Testis (tissue), 3 donors: ENCODE measurements around the gene ZNRF4. TPM values are rescaled to one million over a fixed set of nuclear protein-coding genes. Genes with fewer than 3 reads are reported as not detected.

Experiments used
- DNase-seq: peaks from one replicate; pipeline ENCODE4 v3.0.0-alpha.2; 2019
- H3K27ac ChIP-seq, 2 donors: fragments of 200-600 bp; sonication (generic); one replicate each; pipeline ENCODE4 v1.5.1; 2019
- H3K27me3 ChIP-seq: fragments of 200-600 bp; sonication (generic); one replicate; pipeline ENCODE4 v1.5.1; 2019
- H3K36me3 ChIP-seq: fragments of 200-600 bp; sonication (generic); one replicate; pipeline ENCODE4 v1.5.1; 2017; ENCODE audit warnings: low read depth; ENCODE audit errors: missing control alignments
- H3K4me1 ChIP-seq: fragments of 200-600 bp; sonication (generic); one replicate; pipeline ENCODE4 v1.5.1; 2019
- H3K4me3 ChIP-seq, 2 donors: fragments of 200-600 bp; sonication (generic); one replicate each; pipeline ENCODE4 v1.5.1; 2017 to 2019
- H3K9me3 ChIP-seq: fragments of 200-600 bp; sonication (generic); one replicate; pipeline ENCODE4 v1.5.1; 2017
- CTCF ChIP-seq, 3 experiments: fragments of 450-650 bp in 2 of 3; fragments of 200-600 bp in 1 of 3; sonication (generic) in 1 of 3; IDR thresholded peaks; one replicate each; pipeline ENCODE4 v1.5.1; 2016 to 2019; ENCODE audit warnings: antibody characterized with exemption in 3 of 3, mild to moderate bottlenecking in 2 of 3, moderate library complexity in 1 of 3
- POLR2A ChIP-seq: fragments of 450-650 bp; IDR thresholded peaks from one replicate; pipeline ENCODE4 v1.6.1; 2017; ENCODE audit warnings: antibody characterized with exemption, mild to moderate bottlenecking, moderate library complexity
- WGBS, 2 donors: methylation state at CpG; one replicate each; pipeline ENCODE4 v1.1.5; 2018; 5-methylcytosine and 5-hydroxymethylcytosine counted together
- intact Hi-C: fragments of 100-400 bp; cut with DNase I; formaldehyde crosslinking; loops from one replicate; pipeline ENCODE4 v1.15.1; 2023; ENCODE audit warnings: low total_unique reads
- polyA plus RNA-seq: library from polyadenylated mRNA; stranded (reverse); fragments of 350-450 nt; fragmentation: Illumina TruSeq; extraction: RNeasy Lipid Tissue Mini Kit (QIAGEN cat#74804); gene quantifications from one replicate; pipeline ENCODE4 v1.2.3, GENCODE V29; 2014; ENCODE audit warnings: low read depth, low replicate concordance; ENCODE audit not compliant: insufficient read depth
- total RNA-seq, 2 donors: library from RNA; depleted of rRNA; stranded (reverse); fragments of >200 nt; gene quantifications; one replicate each; pipeline ENCODE4 v1.2.3, GENCODE V29; 2016

ZNRF4 gene
- total and polyA plus RNA-seq, 3 donors from 2014 or later, result 74.1 to 147 (median 137) TPM

- no peaks in the 10 kb centered on the region for H3K9me3 ChIP-seq
- no peak overlapping the region for H3K27ac ChIP-seq
- WGBS, 2 donors, result 33 to 36% methylated on average over 6 of the region's 6 CpGs
- no peaks in the 10 kb centered on the region for H3K4me1 ChIP-seq
- no peak for TF ChIP-seq CTCF (IDR thresholded peaks at IDR 0.05)
- no peak for TF ChIP-seq POLR2A
- intact Hi-C loops, result no loop called here
- no peaks in the 10 kb centered on the region for H3K36me3 ChIP-seq
- no peaks in the 10 kb centered on the region for H3K27me3 ChIP-seq
- DNase-seq, result no peak
- H3K4me3 ChIP-seq, result no peak overlapping the region
These were observed 20.8 kb upstream of the ZNRF4 start for GRCh38 chr19:5434351-5434917.

DNA sequence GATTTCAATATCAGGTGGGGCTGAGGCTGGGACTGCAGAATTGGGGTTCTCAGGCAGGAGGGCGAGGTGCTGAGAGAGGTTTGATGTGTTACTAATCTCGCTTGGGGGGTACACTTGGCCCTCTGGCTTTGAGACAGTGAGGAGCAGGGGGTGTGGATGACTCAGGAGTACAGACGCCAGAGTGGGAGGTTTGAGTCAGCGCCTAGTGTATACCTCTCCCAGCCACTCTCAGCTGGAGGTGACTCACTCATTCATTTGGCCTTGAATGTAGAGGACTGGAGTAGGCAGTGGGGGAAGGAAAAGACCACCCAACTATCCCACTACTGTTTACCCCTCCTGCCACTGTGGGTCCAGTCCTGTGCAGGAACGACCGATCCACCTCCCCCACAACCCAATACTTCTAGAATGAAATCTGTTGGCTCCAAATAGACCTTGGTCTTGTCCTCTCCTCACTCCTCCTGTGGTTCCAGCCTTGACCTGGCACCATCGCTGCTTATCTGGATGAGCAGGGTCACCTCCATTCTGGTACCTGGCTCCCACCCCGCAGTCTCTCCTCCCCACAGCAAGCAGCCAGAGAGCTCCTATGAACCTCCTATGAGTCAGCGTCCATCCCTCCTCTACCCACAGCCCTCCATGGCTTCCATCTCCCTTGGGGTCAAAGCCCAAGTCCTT is 20.1 kb upstream of the ZNRF4 start:
- H3K4me1 ChIP-seq, result no peaks in the 10 kb centered on the region
- WGBS, 2 donors, result 59 to 65% methylated on average over 8 to 9 of the region's 9 CpGs

DNA sequence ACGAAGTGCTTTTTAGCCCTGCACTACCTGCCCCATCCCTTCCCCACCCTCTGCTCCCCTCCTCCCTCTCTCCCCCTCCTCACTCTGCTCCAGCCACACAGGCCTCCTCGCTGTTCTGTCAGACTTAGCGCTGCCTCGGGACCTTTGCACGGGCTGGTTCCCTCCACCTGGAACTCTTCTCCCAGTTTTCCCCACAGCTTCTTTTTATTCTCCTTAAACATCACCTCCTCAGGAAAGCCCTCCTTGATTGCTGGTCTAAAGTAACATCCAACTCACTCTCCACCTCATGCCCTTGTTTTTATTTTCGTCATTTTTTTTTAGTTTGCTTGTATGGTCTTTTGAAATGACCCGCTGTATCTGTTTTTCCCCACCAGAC is 19.6 kb upstream of the ZNRF4 start:
- WGBS, 2 donors, result 55 to 68% methylated on average over 7 of the region's 7 CpGs
- no peaks in the 10 kb centered on the region for H3K27me3 ChIP-seq
- H3K36me3 ChIP-seq, result no peaks in the 10 kb centered on the region
- H3K9me3 ChIP-seq, result no peaks in the 10 kb centered on the region
- no peak overlapping the region for H3K4me3 ChIP-seq
- intact Hi-C loops, result no loop called here
- DNase-seq, result no peak
- TF ChIP-seq POLR2A (no peak), CTCF (IDR thresholded peaks at IDR 0.05) (no peak)
- no peak overlapping the region for H3K27ac ChIP-seq
- H3K4me1 ChIP-seq, result no peaks in the 10 kb centered on the region

More for the DNA sequence above, 20.1 kb upstream of the ZNRF4 start:
- intact Hi-C loops, result no loop called here
- TF ChIP-seq POLR2A (no peak), CTCF (IDR thresholded peaks at IDR 0.05) (no peak)
- Histone ChIP-seq H3K4me3 (no peak overlapping the region), H3K27ac (no peak overlapping the region), H3K36me3 (no peaks in the 10 kb centered on the region), H3K27me3 (no peaks in the 10 kb centered on the region), H3K9me3 (no peaks in the 10 kb centered on the region)
- no peak for DNase-seq

- no peaks in the 10 kb centered on the region for H3K9me3 ChIP-seq
- 0 to 1% methylated on average over 19 to 41 of the region's 41 CpGs for WGBS, 2 donors
- DNase-seq, result peak; percentile 70
- no peaks in the 10 kb centered on the region for H3K4me1 ChIP-seq
- peak overlapping the region; percentile 34 to 36 for H3K4me3 ChIP-seq
- no peaks in the 10 kb centered on the region for H3K36me3 ChIP-seq
- H3K27me3 ChIP-seq, result no peaks in the 10 kb centered on the region
- intact Hi-C loops, result no loop called here
- no peak overlapping the region for H3K27ac ChIP-seq
- TF ChIP-seq POLR2A, result no peak
- TF ChIP-seq CTCF (IDR thresholded peaks at IDR 0.05), result no peak
These were observed 18.9 kb upstream of the ZNRF4 start for GRCh38 chr19:5436106-5436947.
